Duodenal mucosa (tissue), 2 donors: ENCODE data around the gene OR4F6.
"Not testable (repeated sequence)": the region's sequence is repeated elsewhere in the genome, so short reads cannot be mapped to it uniquely, and the experiment has no call there.

Experiments used
- H3K27ac ChIP-seq: one replicate; pipeline ENCODE4 v1.7.0; 2013; ENCODE audit warnings: low read depth, low read length
- H3K27me3 ChIP-seq, 2 donors: one replicate each; pipeline ENCODE4 v1.7.0; 2013; ENCODE audit warnings: low read length in 2 of 2, control low read depth in 1 of 2; ENCODE audit not compliant: insufficient read depth in 2 of 2, control insufficient read depth in 1 of 2
- H3K36me3 ChIP-seq, 2 donors: one replicate each; pipeline ENCODE4 v1.7.0; 2013; ENCODE audit warnings: low read length in 2 of 2, control low read depth in 1 of 2; ENCODE audit not compliant: insufficient read depth in 2 of 2, control insufficient read depth in 1 of 2
- H3K4me1 ChIP-seq, 2 donors: one replicate each; pipeline ENCODE4 v1.7.0; 2013; ENCODE audit warnings: low read length in 2 of 2, control low read depth in 1 of 2; ENCODE audit not compliant: insufficient read depth in 2 of 2, control insufficient read depth in 1 of 2
- H3K4me3 ChIP-seq, 2 donors: one replicate each; pipeline ENCODE4 v1.7.0; 2013; ENCODE audit warnings: low read length in 2 of 2, low read depth in 1 of 2
- H3K9ac ChIP-seq, 2 donors: one replicate each; pipeline ENCODE4 v1.7.0; 2013; ENCODE audit warnings: low read length in 2 of 2, low read depth in 1 of 2
- H3K9me3 ChIP-seq, 2 donors: one replicate each; pipeline ENCODE4 v1.7.0; 2013; ENCODE audit warnings: low read length in 2 of 2, control low read depth in 1 of 2; ENCODE audit not compliant: control insufficient read depth in 1 of 2

OR4F6 gene

GRCh38 chr15:101781928-101782327, 21.4 kb upstream of the OR4F6 start:
- no peaks in the 10 kb centered on the region for H3K4me1 ChIP-seq
- no peak overlapping the region for H3K9ac ChIP-seq
- H3K36me3 ChIP-seq: no peaks in the 10 kb centered on the region

GRCh38 chr15:101784644-101785043, 18.7 kb upstream of the OR4F6 start:
- Histone ChIP-seq H3K9ac (no peak overlapping the region), H3K4me1 (no peaks in the 10 kb centered on the region), H3K27me3 (no peaks in the 10 kb centered on the region), H3K27ac (no peak overlapping the region), H3K4me3 (no peak overlapping the region), H3K9me3 (no peaks in the 10 kb centered on the region), H3K36me3 (no peaks in the 10 kb centered on the region)

More at GRCh38 chr15:101781928-101782327, 21.4 kb upstream of the OR4F6 start:
- Histone ChIP-seq H3K27ac (no peak overlapping the region), H3K4me3 (no peak overlapping the region), H3K9me3 (no peaks in the 10 kb centered on the region), H3K27me3 (no peaks in the 10 kb centered on the region)

- not testable (repeated sequence) for H3K36me3 ChIP-seq, H3K27me3 ChIP-seq, H3K4me1 ChIP-seq, H3K27ac ChIP-seq, H3K4me3 ChIP-seq, H3K9me3 ChIP-seq, H3K9ac ChIP-seq
Observed at GRCh38 chr15:101786422-101786821, 16.9 kb upstream of the OR4F6 start.

- H3K27ac ChIP-seq, H3K36me3 ChIP-seq, H3K9me3 ChIP-seq, H3K9ac ChIP-seq, H3K4me3 ChIP-seq, H3K27me3 ChIP-seq, H3K4me1 ChIP-seq: not testable (repeated sequence)
Observed at GRCh38 chr15:101788001-101788400, 15.3 kb upstream of the OR4F6 start.

- not testable (repeated sequence) for H3K36me3 ChIP-seq, H3K9me3 ChIP-seq, H3K27me3 ChIP-seq, H3K27ac ChIP-seq, H3K4me3 ChIP-seq, H3K4me1 ChIP-seq, H3K9ac ChIP-seq
Observed at GRCh38 chr15:101788503-101789269, 14.6 kb upstream of the OR4F6 start.

- not testable (repeated sequence) for H3K4me3 ChIP-seq, H3K27ac ChIP-seq, H3K27me3 ChIP-seq, H3K4me1 ChIP-seq, H3K9ac ChIP-seq, H3K9me3 ChIP-seq, H3K36me3 ChIP-seq
Observed at GRCh38 chr15:101790748-101791147, 12.6 kb upstream of the OR4F6 start.

GRCh38 chr15:101793981-101794380, 9.3 kb upstream of the OR4F6 start:
- H3K9me3 ChIP-seq, H3K27me3 ChIP-seq, H3K27ac ChIP-seq, H3K36me3 ChIP-seq, H3K4me1 ChIP-seq, H3K9ac ChIP-seq, H3K4me3 ChIP-seq: not testable (repeated sequence)

- Histone ChIP-seq H3K36me3 (no peaks in the 10 kb centered on the region), H3K9me3 (no peaks in the 10 kb centered on the region), H3K4me3 (no peak overlapping the region), H3K27ac (no peak overlapping the region), H3K27me3 (no peaks in the 10 kb centered on the region), H3K4me1 (no peaks in the 10 kb centered on the region), H3K9ac (no peak overlapping the region)
Observed at GRCh38 chr15:101795455-101795854, 7.9 kb upstream of the OR4F6 start.

GRCh38 chr15:101799665-101800064, 3.6 kb upstream of the OR4F6 start:
- no peaks in the 10 kb centered on the region for H3K36me3 ChIP-seq
- no peaks in the 10 kb centered on the region for H3K9me3 ChIP-seq
- H3K27ac ChIP-seq: no peak overlapping the region
- no peak overlapping the region for H3K4me3 ChIP-seq
- H3K27me3 ChIP-seq: no peaks in the 10 kb centered on the region
- H3K4me1 ChIP-seq: no peaks in the 10 kb centered on the region
- no peak overlapping the region for H3K9ac ChIP-seq

GRCh38 chr15:101801048-101801447, 2.3 kb upstream of the OR4F6 start:
- no peak overlapping the region for H3K4me3 ChIP-seq
- no peaks in the 10 kb centered on the region for H3K27me3 ChIP-seq
- no peak overlapping the region for H3K9ac ChIP-seq
- no peaks in the 10 kb centered on the region for H3K9me3 ChIP-seq
- no peak overlapping the region for H3K27ac ChIP-seq
- no peaks in the 10 kb centered on the region for H3K4me1 ChIP-seq
- no peaks in the 10 kb centered on the region for H3K36me3 ChIP-seq

- no peak overlapping the region for H3K27ac ChIP-seq
- no peak overlapping the region for H3K9ac ChIP-seq
- H3K4me3 ChIP-seq: no peak overlapping the region
- peaks cover 0 to 4% of the 10 kb centered on the region in 2 donors for H3K27me3 ChIP-seq
- H3K4me1 ChIP-seq: no peaks in the 10 kb centered on the region
- H3K36me3 ChIP-seq: no peaks in the 10 kb centered on the region
- H3K9me3 ChIP-seq: no peaks in the 10 kb centered on the region
Observed at GRCh38 chr15:101803676-101804075, 367 bp downstream of the OR4F6 start.
